ENCODE measurements around the gene TERF2IP. TPM values are rescaled to one million over a fixed set of nuclear protein-coding genes. Genes with fewer than 3 reads are reported as not detected.
A peak's percentile ranks its signal among the peaks of the same experiment; 100 is the strongest.

Gene TERF2IP
- total and polyA plus RNA-seq, 2 of the 13 experiments (the other 11 are each of a cell fraction or from before 2014, with no cell fraction given), result 26.4 to 50.2 TPM

GRCh38 chr16:75682308-75682707 lies 34.7 kb downstream of the TERF2IP start (continued):
- peak; percentile 39; the same call in 1 of the 2 replicates for TF ChIP-seq UBTF (CRISPR knock-in tag; IDR thresholded peaks at IDR 0.05)
- no peak for TF ChIP-seq KDM5B (CRISPR knock-in tag; IDR thresholded peaks at IDR 0.05; ENCODE audit: borderline replicate concordance)
- TF ChIP-seq ZNF792 (CRISPR knock-in tag; IDR thresholded peaks at IDR 0.05), result no peak
- peak; percentile 74 for TF ChIP-seq PATZ1 (CRISPR knock-in tag; IDR thresholded peaks at IDR 0.05)
- TF ChIP-seq POLR2AphosphoS5 (IDR thresholded peaks at IDR 0.05; ENCODE audit: low read depth, low read length), result no peak
- no peak for TF ChIP-seq CENPBD1 (CRISPR knock-in tag; IDR thresholded peaks at IDR 0.05; ENCODE audit: borderline replicate concordance, low read depth)
- TF ChIP-seq SP2 (CRISPR knock-in tag; IDR thresholded peaks at IDR 0.05), result no peak
- no peak for TF ChIP-seq ZNF512 (CRISPR knock-in tag; IDR thresholded peaks at IDR 0.05)
- TF ChIP-seq ATF6 (CRISPR knock-in tag; conservative IDR thresholded peaks at IDR 0.05), result no peak
- TF ChIP-seq RXRA (CRISPR knock-in tag; IDR thresholded peaks at IDR 0.05), result no peak
- no peak for TF ChIP-seq BCL3 (CRISPR knock-in tag; IDR thresholded peaks at IDR 0.05)
- peak; percentile 42; the same call in 1 of the 2 replicates for TF ChIP-seq TBX3 (IDR thresholded peaks at IDR 0.05; ENCODE audit: borderline replicate concordance)
- TF ChIP-seq SIX1 (CRISPR knock-in tag; IDR thresholded peaks at IDR 0.05; ENCODE audit: borderline replicate concordance), result no peak
- TF ChIP-seq ASH2L (IDR thresholded peaks at IDR 0.05; ENCODE audit: insufficient read length, low read depth, low read length), result no peak
- TF ChIP-seq ZNF704 (CRISPR knock-in tag; IDR thresholded peaks at IDR 0.05; ENCODE audit: borderline replicate concordance), result no peak
- no peak for TF ChIP-seq ZNF616 (CRISPR knock-in tag; IDR thresholded peaks at IDR 0.05; ENCODE audit: low read depth)
- TF ChIP-seq ZMAT5 (CRISPR knock-in tag; IDR thresholded peaks at IDR 0.05; ENCODE audit: borderline replicate concordance, low read depth), result no peak

Data from HepG2 (cell line).